ENCODE measurements around the gene TSKS.

- TF ChIP-seq CTCF (IDR thresholded peaks at IDR 0.05) (no peak), ZFX (IDR thresholded peaks at IDR 0.05; ENCODE audit: borderline replicate concordance) (no peak)
Measured at GRCh38 chr19:49704888-49705642, 58.0 kb downstream of the TSKS start.
